HepG2 (cell line): ENCODE results near the gene FOXD2. TPM values are rescaled to one million over a fixed set of nuclear protein-coding genes. Genes with fewer than 3 reads are reported as not detected.

Source experiments
- E2F2 ChIP-seq: sonication (generic); formaldehyde crosslinking; IDR thresholded peaks from 2 replicates; pipeline ENCODE4 v1.4.0; 2020; ENCODE audit warnings: missing genetic modification reagents, borderline replicate concordance
- ELF4 ChIP-seq: sonication (generic); formaldehyde crosslinking; IDR thresholded peaks from 2 replicates; pipeline ENCODE4 v1.5.0; 2020; ENCODE audit warnings: missing genetic modification reagents, mild to moderate bottlenecking, moderate library complexity, borderline replicate concordance
- ETV5 ChIP-seq: IDR thresholded peaks from 2 replicates; pipeline ENCODE4 v1.6.1; 2018; ENCODE audit warnings: missing biosample characterization, missing genetic modification reagents, inconsistent platforms, borderline replicate concordance
- GTF3A ChIP-seq: sonication (generic); formaldehyde crosslinking; conservative IDR thresholded peaks from 2 replicates; pipeline ENCODE4 v1.4.0; 2020; ENCODE audit warnings: mild to moderate bottlenecking, missing genetic modification reagents
- IRF2 ChIP-seq: IDR thresholded peaks from 2 replicates; pipeline ENCODE4 v1.6.1; 2018; ENCODE audit warnings: missing genetic modification reagents, missing compliant biosample characterization
- KDM1A ChIP-seq: IDR thresholded peaks from 2 replicates; pipeline ENCODE4 v1.6.1; 2016; ENCODE audit warnings: missing compliant biosample characterization
- KDM5A ChIP-seq: fragments of 200-600 bp; sonication (generic); IDR thresholded peaks from 2 replicates; pipeline ENCODE4 v1.7.0; 2018; ENCODE audit warnings: antibody characterized with exemption, mild to moderate bottlenecking, low read length, borderline replicate concordance
- LCORL ChIP-seq, 2 experiments: fragments of 450-650 bp in 1 of 2; sonication (generic) in 1 of 2; formaldehyde crosslinking in 1 of 2; IDR thresholded peaks; 2 replicates each; pipeline versions ENCODE4 v1.5.0 to v1.6.1; 2017 to 2020; ENCODE audit warnings: antibody characterized with exemption in 1 of 2, missing genetic modification reagents in 1 of 2
- MTF1 ChIP-seq: sonication (generic); formaldehyde crosslinking; IDR thresholded peaks from 2 replicates; pipeline ENCODE4 v1.5.0; 2020; ENCODE audit warnings: missing genetic modification reagents
- NRL ChIP-seq: sonication (generic); formaldehyde crosslinking; IDR thresholded peaks from 2 replicates; pipeline ENCODE4 v1.5.0; 2020; ENCODE audit warnings: missing genetic modification reagents, mild to moderate bottlenecking, moderate library complexity, borderline replicate concordance
- PHF8 ChIP-seq: sonication (generic); formaldehyde crosslinking; IDR thresholded peaks from 2 replicates; pipeline ENCODE4 v1.5.0; 2020; ENCODE audit warnings: missing genetic modification reagents
- PREB ChIP-seq: sonication (generic); formaldehyde crosslinking; IDR thresholded peaks from 2 replicates; pipeline ENCODE4 v1.4.0; 2020; ENCODE audit warnings: missing genetic modification reagents
- PRPF4 ChIP-seq: fragments of 200-400 bp; formaldehyde crosslinking; IDR thresholded peaks from 2 replicates; pipeline ENCODE4 v1.6.1; 2016; ENCODE audit warnings: low read length, low read depth; ENCODE audit not compliant: poor library complexity, severe bottlenecking
- TARDBP ChIP-seq: sonication (generic); formaldehyde crosslinking; IDR thresholded peaks from 2 replicates; pipeline ENCODE4 v1.8.0; 2022; ENCODE audit warnings: mild to moderate bottlenecking, missing genetic modification reagents
- TBL1XR1 ChIP-seq: fragments of 150-350 bp; IDR thresholded peaks from 2 replicates; pipeline ENCODE4 v1.6.1; 2014; ENCODE audit warnings: borderline replicate concordance, low read length; ENCODE audit not compliant: partially characterized antibody
- ZNF101 ChIP-seq: sonication (generic); formaldehyde crosslinking; IDR thresholded peaks from 2 replicates; pipeline ENCODE4 v1.4.0; 2020; ENCODE audit warnings: mild to moderate bottlenecking, low read depth, missing genetic modification reagents, borderline replicate concordance
- ZNF138 ChIP-seq: sonication (generic); formaldehyde crosslinking; IDR thresholded peaks from 2 replicates; pipeline ENCODE4 v1.5.0; 2020; ENCODE audit warnings: mild to moderate bottlenecking, low read depth, missing genetic modification reagents
- ZNF446 ChIP-seq: sonication (generic); formaldehyde crosslinking; IDR thresholded peaks from 2 replicates; pipeline ENCODE4 v1.5.0; 2020; ENCODE audit warnings: mild to moderate bottlenecking, missing genetic modification reagents
- ZNF460 ChIP-seq: sonication (generic); formaldehyde crosslinking; IDR thresholded peaks from 2 replicates; pipeline ENCODE4 v1.5.1; 2020; ENCODE audit warnings: missing genetic modification reagents, mild to moderate bottlenecking, borderline replicate concordance
- ZSCAN31 ChIP-seq: sonication (generic); formaldehyde crosslinking; IDR thresholded peaks from 2 replicates; pipeline ENCODE4 v1.5.0; 2020; ENCODE audit warnings: low read depth, mild to moderate bottlenecking, missing genetic modification reagents
- polyA plus RNA-seq, 8 experiments: library from polyadenylated mRNA; depleted of rRNA in 3 of 8; stranded (reverse) in 7 of 8; unstranded in 1 of 8; fragments of >200 nt; fragmentation: Illumina TruSeq in 4 of 8; extraction: Trizol in 4 of 8; gene quantifications; 2 replicates each; pipeline versions ENCODE4 v1.2.1 to v1.2.3, GENCODE V29; 2011 to 2016; ENCODE audit warnings: low read depth in 4 of 8, missing spikeins in 1 of 8, mixed read lengths in 1 of 8; ENCODE audit not compliant: insufficient read depth in 1 of 8
- total RNA-seq, 5 experiments: library from RNA; depleted of rRNA; stranded (reverse); fragments of >200 nt; fragmentation: Illumina TruSeq; extraction: Trizol; gene quantifications; 2 replicates each; pipeline ENCODE4 v1.2.3, GENCODE V29; 2016; ENCODE audit warnings: low read depth in 1 of 5
- TF ChIP-seq, protein P1 (sequence below): sonication (generic); formaldehyde crosslinking; IDR thresholded peaks from 2 replicates; pipeline ENCODE4 v1.5.1; 2020; ENCODE audit warnings: missing genetic modification reagents, mild to moderate bottlenecking, borderline replicate concordance
- TF ChIP-seq, protein P2 (sequence below): sonication (generic); formaldehyde crosslinking; IDR thresholded peaks from 2 replicates; pipeline ENCODE4; 2020; ENCODE audit warnings: missing genetic modification reagents, mild to moderate bottlenecking, borderline replicate concordance
- TF ChIP-seq, protein P3 (sequence below): sonication (generic); formaldehyde crosslinking; IDR thresholded peaks from 2 replicates; pipeline ENCODE4 v1.8.0; 2022; ENCODE audit warnings: missing genetic modification reagents, low read depth, mild to moderate bottlenecking, borderline replicate concordance

The FOXD2 gene
- total and polyA plus RNA-seq, 2 of the 13 experiments (the other 11 are each of a cell fraction or from before 2014, with no cell fraction given): 0.01 to 0.09 TPM

DNA sequence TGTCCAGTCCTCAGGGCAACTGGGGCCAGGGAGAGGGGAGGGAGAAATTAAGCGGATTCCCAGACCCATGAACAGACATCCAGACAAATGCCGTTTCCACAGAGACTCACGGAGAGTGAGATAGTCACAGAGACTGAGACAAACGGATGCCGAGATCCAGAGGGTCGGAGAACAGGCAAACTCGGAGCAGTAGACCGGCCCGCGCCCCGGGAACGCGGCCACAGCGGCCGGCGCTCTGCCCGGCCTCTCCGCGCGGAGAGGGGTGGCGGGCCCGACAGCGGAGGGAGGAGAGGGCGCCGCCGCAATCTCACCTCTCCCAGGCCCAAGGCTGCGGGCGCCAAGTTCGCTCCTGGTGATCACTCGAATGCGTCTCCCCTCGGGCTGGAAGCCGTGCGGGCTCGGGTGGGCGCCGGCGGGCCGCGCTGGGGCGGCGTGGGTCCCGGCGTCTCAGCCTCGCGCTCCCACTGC is 831 bp upstream of the FOXD2 start (continued):
- TF ChIP-seq E2F2: no peak
- no peak for TF ChIP-seq IRF2
- TF ChIP-seq, protein P1, sequence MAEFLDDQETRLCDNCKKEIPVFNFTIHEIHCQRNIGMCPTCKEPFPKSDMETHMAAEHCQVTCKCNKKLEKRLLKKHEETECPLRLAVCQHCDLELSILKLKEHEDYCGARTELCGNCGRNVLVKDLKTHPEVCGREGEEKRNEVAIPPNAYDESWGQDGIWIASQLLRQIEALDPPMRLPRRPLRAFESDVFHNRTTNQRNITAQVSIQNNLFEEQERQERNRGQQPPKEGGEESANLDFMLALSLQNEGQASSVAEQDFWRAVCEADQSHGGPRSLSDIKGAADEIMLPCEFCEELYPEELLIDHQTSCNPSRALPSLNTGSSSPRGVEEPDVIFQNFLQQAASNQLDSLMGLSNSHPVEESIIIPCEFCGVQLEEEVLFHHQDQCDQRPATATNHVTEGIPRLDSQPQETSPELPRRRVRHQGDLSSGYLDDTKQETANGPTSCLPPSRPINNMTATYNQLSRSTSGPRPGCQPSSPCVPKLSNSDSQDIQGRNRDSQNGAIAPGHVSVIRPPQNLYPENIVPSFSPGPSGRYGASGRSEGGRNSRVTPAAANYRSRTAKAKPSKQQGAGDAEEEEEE (CRISPR knock-in tag): no peak
- no peak for TF ChIP-seq ETV5
- TF ChIP-seq, protein P2, sequence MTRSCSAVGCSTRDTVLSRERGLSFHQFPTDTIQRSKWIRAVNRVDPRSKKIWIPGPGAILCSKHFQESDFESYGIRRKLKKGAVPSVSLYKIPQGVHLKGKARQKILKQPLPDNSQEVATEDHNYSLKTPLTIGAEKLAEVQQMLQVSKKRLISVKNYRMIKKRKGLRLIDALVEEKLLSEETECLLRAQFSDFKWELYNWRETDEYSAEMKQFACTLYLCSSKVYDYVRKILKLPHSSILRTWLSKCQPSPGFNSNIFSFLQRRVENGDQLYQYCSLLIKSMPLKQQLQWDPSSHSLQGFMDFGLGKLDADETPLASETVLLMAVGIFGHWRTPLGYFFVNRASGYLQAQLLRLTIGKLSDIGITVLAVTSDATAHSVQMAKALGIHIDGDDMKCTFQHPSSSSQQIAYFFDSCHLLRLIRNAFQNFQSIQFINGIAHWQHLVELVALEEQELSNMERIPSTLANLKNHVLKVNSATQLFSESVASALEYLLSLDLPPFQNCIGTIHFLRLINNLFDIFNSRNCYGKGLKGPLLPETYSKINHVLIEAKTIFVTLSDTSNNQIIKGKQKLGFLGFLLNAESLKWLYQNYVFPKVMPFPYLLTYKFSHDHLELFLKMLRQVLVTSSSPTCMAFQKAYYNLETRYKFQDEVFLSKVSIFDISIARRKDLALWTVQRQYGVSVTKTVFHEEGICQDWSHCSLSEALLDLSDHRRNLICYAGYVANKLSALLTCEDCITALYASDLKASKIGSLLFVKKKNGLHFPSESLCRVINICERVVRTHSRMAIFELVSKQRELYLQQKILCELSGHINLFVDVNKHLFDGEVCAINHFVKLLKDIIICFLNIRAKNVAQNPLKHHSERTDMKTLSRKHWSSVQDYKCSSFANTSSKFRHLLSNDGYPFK (CRISPR knock-in tag): no peak
- 0 out of 2 replicates have a peak, but pooled peaks have one; percentile 58 for TF ChIP-seq ZNF446 (CRISPR knock-in tag)
- TF ChIP-seq TARDBP: no peak
- 0 out of 2 replicates have a peak, but pooled peaks have one; percentile 18 for TF ChIP-seq ZNF138 (CRISPR knock-in tag)
- TF ChIP-seq ZSCAN31: no peak; the same call in 1 of the 2 replicates
- TF ChIP-seq ELF4: no peak
- no peak for TF ChIP-seq LCORL (IDR thresholded peaks at IDR 0.05)
- TF ChIP-seq LCORL (CRISPR knock-in tag; IDR thresholded peaks at IDR 0.05): no peak
- no peak for TF ChIP-seq ZNF460
- TF ChIP-seq KDM1A (CRISPR knock-in tag): no peak
- no peak for TF ChIP-seq KDM5A
- no peak for TF ChIP-seq PRPF4
- no peak for TF ChIP-seq PREB (CRISPR knock-in tag)
- TF ChIP-seq NRL (CRISPR knock-in tag): no peak
- no peak for TF ChIP-seq ZNF101 (CRISPR knock-in tag)
- no peak for TF ChIP-seq MTF1
- TF ChIP-seq, protein P3, sequence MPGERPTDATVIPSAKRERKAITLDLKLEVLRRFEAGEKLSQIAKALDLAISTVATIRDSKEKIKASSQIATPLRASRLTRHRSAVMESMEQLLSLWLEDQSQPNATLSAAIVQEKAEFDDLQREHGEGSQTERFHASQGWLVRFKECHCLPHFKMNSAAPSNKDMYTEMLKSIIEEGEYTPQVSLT (CRISPR knock-in tag): no peak
- no peak for TF ChIP-seq GTF3A (CRISPR knock-in tag)
- TF ChIP-seq PHF8 (CRISPR knock-in tag): no peak
- no peak for TF ChIP-seq TBL1XR1
